H1 (cell line): ENCODE data around the gene INKA2. TPM values are rescaled to one million over a fixed set of nuclear protein-coding genes. Genes with fewer than 3 reads are reported as not detected.

Experiments used
- CTCF ChIA-PET: fragments of 300-600 bp; sonication (Branson Sonifier 250); formaldehyde crosslinking; loops from one replicate; lab custom pipeline; 2021; ENCODE audit not compliant: partially characterized antibody; lab: Charles Lee
- POLR2A ChIA-PET: fragments of 300-600 bp; sonication (Branson Sonifier 250); formaldehyde crosslinking; loops from one replicate; lab custom pipeline; 2021; ENCODE audit warnings: inconsistent platforms; ENCODE audit not compliant: partially characterized antibody; lab: Charles Lee
- DNase-seq, 2 experiments: peaks; one replicate each; pipeline versions ENCODE4 v3.0.0 to v3.0.0-alpha.2; 2010 to 2022; ENCODE audit warnings: low spot score in 2 of 2, low read depth in 1 of 2, mixed read lengths in 1 of 2
- FAIRE-seq: peaks from 2 replicates; lab custom pipeline; 2011; peaks lifted over from hg19 to GRCh38; lab: Jason Lieb, UNC
- H2AFZ ChIP-seq: 2 replicates; pipeline ENCODE4 v1.8.1; 2012; ENCODE audit warnings: low read length, inconsistent platforms
- H2AK5ac ChIP-seq: 2 replicates; pipeline ENCODE4 v1.6.1; 2013; ENCODE audit warnings: low read depth, low read length
- H2BK120ac ChIP-seq: replicated peaks from 2 replicates; pipeline ENCODE3; 2013; ENCODE audit warnings: low read depth, low read length, inconsistent platforms
- H2BK12ac ChIP-seq: 2 replicates; pipeline ENCODE4 v1.6.1; 2013; ENCODE audit warnings: low read depth, low read length
- H2BK15ac ChIP-seq: 2 replicates; pipeline ENCODE4 v1.6.1; 2013; ENCODE audit warnings: low read length
- H2BK20ac ChIP-seq: 2 replicates; pipeline ENCODE4 v1.6.1; 2013; ENCODE audit warnings: low read length
- H2BK5ac ChIP-seq: 2 replicates; pipeline ENCODE4 v1.6.1; 2013; ENCODE audit warnings: low read depth, low read length
- H3K14ac ChIP-seq: 2 replicates; pipeline ENCODE4 v1.6.1; 2013; ENCODE audit warnings: inconsistent platforms; ENCODE audit not compliant: insufficient read length
- H3K18ac ChIP-seq: 2 replicates; pipeline ENCODE4 v1.6.1; 2013; ENCODE audit warnings: low read length; ENCODE audit errors: extremely low read depth
- H3K23ac ChIP-seq: 2 replicates; pipeline ENCODE4 v1.6.1; 2013; ENCODE audit warnings: inconsistent platforms; ENCODE audit not compliant: insufficient read length
- H3K23me2 ChIP-seq: 2 replicates; pipeline ENCODE4 v1.6.1; 2013; ENCODE audit warnings: low read depth, low read length
- H3K27ac ChIP-seq: 2 replicates; pipeline ENCODE4 v1.6.1; 2011; ENCODE audit warnings: low read depth, low read length, inconsistent platforms
- H3K27me3 ChIP-seq, 4 experiments: replicated peaks in 1 of 4; 1 replicate in 1 of 4; 2 replicates in 3 of 4; pipeline versions ENCODE4 v1.6.1 to v1.8.1; 2011 to 2013; ENCODE audit warnings: low read length in 3 of 4, mild to moderate bottlenecking in 3 of 4, inconsistent platforms in 2 of 4, mixed read lengths in 2 of 4, moderate library complexity in 1 of 4; ENCODE audit not compliant: control insufficient read depth in 3 of 4, insufficient read depth in 3 of 4; ENCODE audit errors: extremely low read depth in 1 of 4
- H3K36me3 ChIP-seq, 4 experiments: 2 replicates each; pipeline versions ENCODE4 v1.6.1 to v1.8.1; 2011 to 2013; ENCODE audit warnings: mild to moderate bottlenecking in 4 of 4, low read length in 3 of 4, moderate library complexity in 2 of 4, control low read depth in 1 of 4, inconsistent platforms in 1 of 4; ENCODE audit not compliant: insufficient read depth in 4 of 4, control insufficient read depth in 2 of 4
- H3K4ac ChIP-seq: replicated peaks from 2 replicates; pipeline ENCODE3; 2013; ENCODE audit warnings: low read length, low read depth, mixed read lengths, inconsistent platforms; ENCODE audit not compliant: insufficient read length
- H3K4me1 ChIP-seq, 4 experiments: replicated peaks in 1 of 4; 1 replicate in 1 of 4; 2 replicates in 3 of 4; pipeline versions ENCODE4 v1.6.1 to v1.8.1; 2011 to 2013; ENCODE audit warnings: low read length in 3 of 4, inconsistent platforms in 2 of 4, mixed read lengths in 1 of 4; ENCODE audit not compliant: insufficient read depth in 4 of 4, control insufficient read depth in 3 of 4
- H3K4me2 ChIP-seq, 2 experiments: 2 replicates each; pipeline versions ENCODE4 v1.6.1 to v1.8.1; 2011 to 2013; ENCODE audit warnings: low read depth in 2 of 2, low read length in 2 of 2, control low read depth in 1 of 2, inconsistent platforms in 1 of 2, mild to moderate bottlenecking in 1 of 2; ENCODE audit not compliant: insufficient read depth in 1 of 2
- H3K4me3 ChIP-seq, 4 experiments: fragments of 200-600, 300-600 bp in 1 of 4; sonication (generic), shearing (Covaris generic), sonication (Bioruptor Twin) in 1 of 4; 2 replicates each; pipeline versions ENCODE4 v1.5.1 to v1.8.1; 2011 to 2016; ENCODE audit warnings: low read length in 4 of 4, low read depth in 3 of 4, control low read depth in 2 of 4, inconsistent platforms in 2 of 4, mild to moderate bottlenecking in 2 of 4, mixed read lengths in 1 of 4, moderate library complexity in 1 of 4; ENCODE audit not compliant: insufficient read depth in 2 of 4; ENCODE audit errors: extremely low read depth in 1 of 4
- H3K56ac ChIP-seq: replicated peaks from 2 replicates; pipeline ENCODE3; 2013; ENCODE audit warnings: low read depth, mild to moderate bottlenecking, mixed read lengths, low read length, inconsistent platforms; ENCODE audit not compliant: insufficient read length
- H3K79me1 ChIP-seq: 2 replicates; pipeline ENCODE4 v1.6.1; 2013; ENCODE audit warnings: low read depth, low read length, control low read depth
- H3K79me2 ChIP-seq, 2 experiments: 2 replicates each; pipeline versions ENCODE4 v1.6.1 to v1.8.1; 2012 to 2013; ENCODE audit warnings: low read length in 2 of 2, mild to moderate bottlenecking in 2 of 2, inconsistent platforms in 1 of 2; ENCODE audit not compliant: insufficient read depth in 2 of 2, control insufficient read depth in 1 of 2
- H3K9ac ChIP-seq, 4 experiments: replicated peaks in 1 of 4; 1 replicate in 1 of 4; 2 replicates in 3 of 4; pipeline versions ENCODE4 v1.6.1 to v1.8.1; 2011 to 2013; ENCODE audit warnings: low read depth in 3 of 4, low read length in 3 of 4, control low read depth in 2 of 4, mild to moderate bottlenecking in 2 of 4, moderate library complexity in 2 of 4, inconsistent platforms in 1 of 4; ENCODE audit errors: extremely low read depth in 1 of 4
- H3K9me3 ChIP-seq, 2 experiments: 2 replicates each; pipeline versions ENCODE4 v1.6.1 to v1.8.1; 2012 to 2013; ENCODE audit warnings: mild to moderate bottlenecking in 2 of 2, moderate library complexity in 2 of 2, control low read depth in 1 of 2, inconsistent platforms in 1 of 2, low read depth in 1 of 2, low read length in 1 of 2, mixed read lengths in 1 of 2; ENCODE audit not compliant: insufficient read depth in 2 of 2
- H4K20me1 ChIP-seq, 2 experiments: replicated peaks in 1 of 2; 2 replicates each; pipeline versions ENCODE3 to v1.8.1; 2011 to 2013; ENCODE audit warnings: inconsistent platforms in 2 of 2, low read length in 2 of 2, mild to moderate bottlenecking in 1 of 2; ENCODE audit not compliant: insufficient read depth in 2 of 2, control insufficient read depth in 1 of 2
- H4K5ac ChIP-seq: 2 replicates; pipeline ENCODE4 v1.6.1; 2013; ENCODE audit warnings: low read length, low read depth, mixed read lengths, inconsistent platforms; ENCODE audit not compliant: insufficient read length
- H4K8ac ChIP-seq: 2 replicates; pipeline ENCODE4 v1.8.0; 2013; ENCODE audit warnings: mild to moderate bottlenecking, moderate library complexity, low read length, inconsistent platforms; ENCODE audit not compliant: insufficient read depth; ENCODE audit errors: extremely low read depth
- H4K91ac ChIP-seq: replicated peaks from 2 replicates; pipeline ENCODE3; 2013; ENCODE audit warnings: low read length, mixed read lengths, inconsistent platforms; ENCODE audit not compliant: insufficient read length
- CBX8 ChIP-seq: fragments of 300-800, 300-1000 bp; sonication (generic); IDR thresholded peaks from 2 replicates; pipeline ENCODE4 v1.7.1; 2016; ENCODE audit warnings: low read depth, low read length, borderline replicate concordance
- CREB1 ChIP-seq: IDR thresholded peaks from 2 replicates; pipeline ENCODE4 v1.6.1; 2012; ENCODE audit warnings: inconsistent platforms
- HDAC6 ChIP-seq: IDR thresholded peaks from one replicate; pipeline ENCODE4 v1.7.1; 2012; ENCODE audit warnings: low read depth, mild to moderate bottlenecking, inconsistent platforms, low read length, moderate library complexity
- KDM1A ChIP-seq: fragments of 200-600, 300-600 bp; sonication (generic); IDR thresholded peaks from 2 replicates; pipeline ENCODE4 v1.7.1; 2016; ENCODE audit warnings: mild to moderate bottlenecking, low read length, borderline replicate concordance
- POU5F1 ChIP-seq: IDR thresholded peaks from 2 replicates; pipeline ENCODE4 v1.6.1; 2011; ENCODE audit warnings: low read depth, mild to moderate bottlenecking, low read length, moderate library complexity
- RNF2 ChIP-seq: fragments of 200-900, 300-1000 bp; sonication (generic); IDR thresholded peaks from 2 replicates; pipeline ENCODE4 v1.7.1; 2016; ENCODE audit warnings: borderline replicate concordance, low read depth, mild to moderate bottlenecking, antibody characterized with exemption, low read length; ENCODE audit not compliant: poor library complexity, severe bottlenecking; ENCODE audit errors: missing control alignments
- SIX5 ChIP-seq: IDR thresholded peaks from 2 replicates; pipeline ENCODE4 v1.6.1; 2011; ENCODE audit warnings: mild to moderate bottlenecking, low read depth, low read length
- USF2 ChIP-seq: IDR thresholded peaks from 2 replicates; pipeline ENCODE4 v1.6.1; 2011; ENCODE audit warnings: low read length, improper control_type of control experiment
- WGBS, 2 experiments: shearing (Covaris generic) in 1 of 2; methylation state at CpG; one replicate each; pipeline versions ENCODE4 v1.1.6 to v1.1.7; 2013 to 2015; ENCODE audit warnings: low lambda C conversion rate in 2 of 2, mixed read lengths in 2 of 2, inconsistent platforms in 1 of 2, low coverage in 1 of 2, missing lambda C conversion rate in 1 of 2; ENCODE audit not compliant: insufficient replicate concordance in 2 of 2, insufficient coverage in 1 of 2, insufficient read length in 1 of 2; ENCODE audit errors: extremely low coverage in 1 of 2, missing lambda C conversion rate in 1 of 2; 5-methylcytosine and 5-hydroxymethylcytosine counted together
- polyA plus RNA-seq, 7 experiments: library from polyadenylated mRNA; depleted of rRNA in 3 of 7; stranded (reverse) in 5 of 7; unstranded in 2 of 7; fragments of >200 nt in 5 of 7; fragments of 200-250 nt in 2 of 7; gene quantifications; 1 replicate in 5 of 7; 2 replicates in 1 of 7; 4 replicates in 1 of 7; pipeline versions ENCODE4 v1.2.1 to v1.2.3, GENCODE V29; 2011 to 2013; ENCODE audit warnings: missing spikeins in 2 of 7, mixed read lengths in 2 of 7
- total RNA-seq: library from RNA; stranded (reverse); fragmentation: NEBNext Ultra II Directional; extraction: Animal tissue kit (Norgen Biotek cat#: 25700); gene quantifications from 2 replicates; pipeline ENCODE4 v1.2.1, GENCODE V29; 2021

The INKA2 gene
- total and polyA plus RNA-seq, 2 of the 8 experiments (the other 6 are each of a cell fraction or from before 2014, with no cell fraction given): 4.2 to 11.5 TPM

DNA sequence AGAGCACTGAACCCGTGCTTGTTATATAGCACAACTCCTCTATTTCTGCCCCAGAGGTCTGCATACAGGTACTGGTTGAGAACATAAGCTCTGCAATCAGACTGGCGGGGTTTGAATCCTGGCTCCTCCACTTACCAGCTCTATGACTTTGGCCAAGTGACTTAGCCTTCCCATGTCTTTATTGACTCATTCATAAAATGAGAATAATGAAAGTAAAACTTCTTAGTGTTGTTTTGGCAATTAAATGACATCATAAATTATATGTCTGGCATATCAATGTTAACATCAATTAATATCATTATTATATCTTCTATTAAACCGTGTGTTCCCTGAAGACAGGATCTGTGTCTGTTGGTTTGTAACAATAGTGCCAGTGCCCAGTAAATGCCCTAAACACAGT, 4.3 kb downstream of the INKA2 start:
- Histone ChIP-seq H2BK20ac (no peak overlapping the region), H4K8ac (no peak overlapping the region), H2BK12ac (no peak overlapping the region), H3K79me2 (peaks cover 0 to 57% of the 10 kb centered on the region in 2 experiments; a peak in 3 of 4 replicates), H3K27ac (no peak overlapping the region), H3K9ac (no peak overlapping the region), H3K36me3 (peaks cover 0 to 3% (median 1%) of the 10 kb centered on the region in 4 experiments; a peak in 3 of 8 replicates), H3K56ac (no peak overlapping the region), H4K20me1 (peaks cover under 1 to 10% of the 10 kb centered on the region in 2 experiments), H3K23me2 (peaks cover 12% of the 10 kb centered on the region; the same call in 1 of the 2 replicates), H2BK120ac (no peak overlapping the region), H3K79me1 (peaks cover 11% of the 10 kb centered on the region), H2BK5ac (no peak overlapping the region), H4K91ac (no peak overlapping the region), H3K18ac (no peak overlapping the region), H3K4me2 (no peak overlapping the region; a peak in 1 of 4 replicates), H2AFZ (no peak overlapping the region), H2AK5ac (no peak overlapping the region), H3K14ac (no peak overlapping the region), H3K4me3 (no peak overlapping the region), H4K5ac (no peak overlapping the region), H3K4ac (no peak overlapping the region), H3K23ac (no peak overlapping the region), H3K4me1 (peaks cover 19 to 28% (median 24%) of the 10 kb centered on the region in 4 experiments), H3K27me3 (no peaks in the 10 kb centered on the region; a peak in 1 of 7 replicates), H3K9me3 (no peaks in the 10 kb centered on the region), H2BK15ac (no peak overlapping the region)
- 80% methylated on average over 3 of the region's 3 CpGs; no CpG with 5 or more reads in 1 of the 2 experiments for WGBS, 2 experiments
- ChIA-PET CTCF (interaction anchor here (0.9 to 42.0 kb wide), 6 partner anchors 5 to 283 kb away, joined by 3 to 1070 read pairs (median 3); partner anchors contain the start of genes DDX20 and INKA2), POLR2A (interaction anchor here (1.0 to 19.0 kb wide), 2 partner anchors 13 to 14 kb away, joined by 5 to 343 read pairs; no protein-coding TSS in a partner anchor)
- no peak for FAIRE-seq
- no peak for DNase-seq
- TF ChIP-seq RNF2: no peak
- TF ChIP-seq USF2: no peak
- TF ChIP-seq SIX5: no peak
- no peak for TF ChIP-seq HDAC6
- no peak for TF ChIP-seq POU5F1
- TF ChIP-seq KDM1A: no peak
- no peak for TF ChIP-seq CBX8
- TF ChIP-seq CREB1: no peak
